Type B pancreatic cell (in vitro differentiated cells): ENCODE results near the gene CROT. TPM values are rescaled to one million over a fixed set of nuclear protein-coding genes. Genes with fewer than 3 reads are reported as not detected.

Source experiments
- DNase-seq: peaks from one replicate; pipeline ENCODE4 v3.0.0; 2021; ENCODE audit warnings: mixed read lengths; ENCODE audit not compliant: unreplicated experiment; ENCODE audit errors: extremely low spot score
- H3K27ac Mint-ChIP-seq: 2 replicates; pipeline ENCODE4 v1.8.0; 2021; ENCODE audit warnings: mild to moderate bottlenecking, mixed read lengths
- H3K27me3 Mint-ChIP-seq: 2 replicates; pipeline ENCODE4 v1.8.0; 2021; ENCODE audit warnings: mixed read lengths
- H3K36me3 Mint-ChIP-seq: 2 replicates; pipeline ENCODE4 v1.8.0; 2021; ENCODE audit warnings: mixed read lengths
- H3K4me1 Mint-ChIP-seq: one replicate; pipeline ENCODE4 v1.8.0; 2021; ENCODE audit warnings: mixed read lengths; ENCODE audit not compliant: unreplicated experiment
- H3K4me3 Mint-ChIP-seq: 2 replicates; pipeline ENCODE4 v1.8.0; 2021; ENCODE audit warnings: mild to moderate bottlenecking, mixed read lengths
- H3K9me3 Mint-ChIP-seq: 2 replicates; pipeline ENCODE4 v1.8.0; 2021; ENCODE audit warnings: mixed read lengths
- total RNA-seq: library from RNA; stranded (reverse); gene quantifications from 2 replicates; pipeline ENCODE4 v1.2.1, GENCODE V29; 2021; ENCODE audit warnings: low replicate concordance
- TF ChIP-seq, protein P1 (sequence below): fragments of 200-600 bp; sonication (generic); conservative IDR thresholded peaks from 2 replicates; pipeline ENCODE4 v1.5.0; 2021; ENCODE audit warnings: antibody characterized with exemption, mild to moderate bottlenecking

The CROT gene
- total RNA-seq, 1 donor from 2014 or later, result 21.9 TPM

- Mint-ChIP-seq H3K4me1 (no peaks in the 10 kb centered on the region), H3K9me3 (peaks cover 9% of the 10 kb centered on the region), H3K36me3 (peaks cover 46% of the 10 kb centered on the region), H3K4me3 (no peak overlapping the region), H3K27me3 (no peaks in the 10 kb centered on the region), H3K27ac (no peak overlapping the region)
- no peak for DNase-seq
- TF ChIP-seq, protein P1, sequence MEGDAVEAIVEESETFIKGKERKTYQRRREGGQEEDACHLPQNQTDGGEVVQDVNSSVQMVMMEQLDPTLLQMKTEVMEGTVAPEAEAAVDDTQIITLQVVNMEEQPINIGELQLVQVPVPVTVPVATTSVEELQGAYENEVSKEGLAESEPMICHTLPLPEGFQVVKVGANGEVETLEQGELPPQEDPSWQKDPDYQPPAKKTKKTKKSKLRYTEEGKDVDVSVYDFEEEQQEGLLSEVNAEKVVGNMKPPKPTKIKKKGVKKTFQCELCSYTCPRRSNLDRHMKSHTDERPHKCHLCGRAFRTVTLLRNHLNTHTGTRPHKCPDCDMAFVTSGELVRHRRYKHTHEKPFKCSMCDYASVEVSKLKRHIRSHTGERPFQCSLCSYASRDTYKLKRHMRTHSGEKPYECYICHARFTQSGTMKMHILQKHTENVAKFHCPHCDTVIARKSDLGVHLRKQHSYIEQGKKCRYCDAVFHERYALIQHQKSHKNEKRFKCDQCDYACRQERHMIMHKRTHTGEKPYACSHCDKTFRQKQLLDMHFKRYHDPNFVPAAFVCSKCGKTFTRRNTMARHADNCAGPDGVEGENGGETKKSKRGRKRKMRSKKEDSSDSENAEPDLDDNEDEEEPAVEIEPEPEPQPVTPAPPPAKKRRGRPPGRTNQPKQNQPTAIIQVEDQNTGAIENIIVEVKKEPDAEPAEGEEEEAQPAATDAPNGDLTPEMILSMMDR, result no peak
Measured at GRCh38 chr7:87325576-87326370, 19.7 kb upstream of the CROT start.

- Mint-ChIP-seq H3K4me1 (no peaks in the 10 kb centered on the region), H3K36me3 (peaks cover 36% of the 10 kb centered on the region), H3K4me3 (no peak overlapping the region), H3K27me3 (no peaks in the 10 kb centered on the region), H3K9me3 (peaks cover 9% of the 10 kb centered on the region), H3K27ac (no peak overlapping the region)
- DNase-seq, result no peak
- TF ChIP-seq, protein P1, result no peak
Measured at GRCh38 chr7:87328281-87328680, 17.2 kb upstream of the CROT start.

GRCh38 chr7:87330316-87330715, 15.1 kb upstream of the CROT start:
- TF ChIP-seq, protein P1, result no peak
- Mint-ChIP-seq H3K27ac (no peak overlapping the region), H3K9me3 (peaks cover 18% of the 10 kb centered on the region), H3K4me1 (no peaks in the 10 kb centered on the region), H3K4me3 (no peak overlapping the region), H3K36me3 (peaks cover 47% of the 10 kb centered on the region), H3K27me3 (no peaks in the 10 kb centered on the region)
- no peak for DNase-seq

DNA sequence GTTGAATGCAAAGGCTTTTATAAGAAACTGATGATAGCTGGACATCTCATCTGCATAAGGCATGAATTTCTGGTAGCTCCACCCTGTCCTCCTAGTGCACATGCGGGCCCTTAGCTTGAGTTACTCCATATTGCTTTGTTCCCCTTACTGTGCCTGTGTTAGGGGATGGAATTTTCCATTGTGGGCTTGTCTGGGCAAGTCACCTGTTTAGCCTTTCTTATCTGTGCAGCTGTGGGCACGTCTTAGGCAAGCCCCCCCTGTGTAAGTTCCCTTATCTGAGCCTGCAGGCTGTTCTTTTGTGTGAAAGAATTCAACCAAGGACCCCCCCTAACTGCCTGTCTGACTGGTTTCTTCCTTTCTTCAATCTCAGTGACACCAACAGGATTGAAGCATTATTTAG, 14.5 kb upstream of the CROT start:
- TF ChIP-seq, protein P1, result no peak
- no peaks in the 10 kb centered on the region for H3K27me3 Mint-ChIP-seq
- no peaks in the 10 kb centered on the region for H3K4me1 Mint-ChIP-seq
- H3K4me3 Mint-ChIP-seq, result no peak overlapping the region
- H3K36me3 Mint-ChIP-seq, result peaks cover 51% of the 10 kb centered on the region
- DNase-seq, result no peak
- no peak overlapping the region for H3K27ac Mint-ChIP-seq
- H3K9me3 Mint-ChIP-seq, result peaks cover 18% of the 10 kb centered on the region

- Mint-ChIP-seq H3K36me3 (peaks cover 49% of the 10 kb centered on the region), H3K9me3 (peaks cover 18% of the 10 kb centered on the region), H3K27me3 (no peaks in the 10 kb centered on the region), H3K27ac (no peak overlapping the region), H3K4me1 (no peaks in the 10 kb centered on the region), H3K4me3 (no peak overlapping the region)
- TF ChIP-seq, protein P1, result no peak
- no peak for DNase-seq
Measured at GRCh38 chr7:87331687-87332252, 13.7 kb upstream of the CROT start.
